Measurements from ENCODE around the gene NACC1.

NACC1 gene

DNA sequence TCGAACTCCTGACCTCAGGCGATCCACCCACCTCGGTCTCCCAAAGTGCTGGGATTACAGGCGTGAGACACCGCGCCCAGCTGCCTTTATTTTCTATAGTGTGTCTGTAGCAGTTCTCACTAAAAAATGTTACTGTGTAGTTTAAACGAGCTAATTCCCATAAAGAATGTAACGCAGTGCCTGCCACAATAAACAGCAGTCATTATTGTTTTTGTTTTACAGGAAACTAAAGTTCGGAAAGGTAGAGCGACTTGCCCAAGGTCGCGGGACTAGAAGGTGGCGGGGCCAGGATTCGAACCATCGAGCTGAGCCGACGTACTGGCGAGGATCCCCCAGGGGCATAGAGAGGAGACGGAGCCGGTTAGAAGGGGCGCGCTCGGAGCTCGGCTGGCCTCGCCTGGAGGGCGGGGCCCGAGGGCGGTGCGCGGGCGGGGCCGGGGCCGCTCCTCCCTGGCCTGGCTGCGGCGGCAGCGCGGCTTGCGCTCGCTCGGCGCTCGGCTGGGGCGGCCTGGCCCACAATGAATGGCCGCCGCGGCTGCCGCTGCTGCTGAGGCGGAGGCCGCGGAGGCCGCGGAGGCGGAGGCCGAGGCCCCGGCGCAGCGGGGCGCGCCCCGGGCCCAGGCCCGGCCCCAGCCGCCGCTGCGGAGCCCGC, at the start of gene NACC1:
Gene NACC1, plus strand, starts transcription at position 493 of the 652 bp plus-strand sequence. CDS start 16,944 bp downstream, outside the sequence.
- DNase-seq: peak; percentile 97

DNA sequence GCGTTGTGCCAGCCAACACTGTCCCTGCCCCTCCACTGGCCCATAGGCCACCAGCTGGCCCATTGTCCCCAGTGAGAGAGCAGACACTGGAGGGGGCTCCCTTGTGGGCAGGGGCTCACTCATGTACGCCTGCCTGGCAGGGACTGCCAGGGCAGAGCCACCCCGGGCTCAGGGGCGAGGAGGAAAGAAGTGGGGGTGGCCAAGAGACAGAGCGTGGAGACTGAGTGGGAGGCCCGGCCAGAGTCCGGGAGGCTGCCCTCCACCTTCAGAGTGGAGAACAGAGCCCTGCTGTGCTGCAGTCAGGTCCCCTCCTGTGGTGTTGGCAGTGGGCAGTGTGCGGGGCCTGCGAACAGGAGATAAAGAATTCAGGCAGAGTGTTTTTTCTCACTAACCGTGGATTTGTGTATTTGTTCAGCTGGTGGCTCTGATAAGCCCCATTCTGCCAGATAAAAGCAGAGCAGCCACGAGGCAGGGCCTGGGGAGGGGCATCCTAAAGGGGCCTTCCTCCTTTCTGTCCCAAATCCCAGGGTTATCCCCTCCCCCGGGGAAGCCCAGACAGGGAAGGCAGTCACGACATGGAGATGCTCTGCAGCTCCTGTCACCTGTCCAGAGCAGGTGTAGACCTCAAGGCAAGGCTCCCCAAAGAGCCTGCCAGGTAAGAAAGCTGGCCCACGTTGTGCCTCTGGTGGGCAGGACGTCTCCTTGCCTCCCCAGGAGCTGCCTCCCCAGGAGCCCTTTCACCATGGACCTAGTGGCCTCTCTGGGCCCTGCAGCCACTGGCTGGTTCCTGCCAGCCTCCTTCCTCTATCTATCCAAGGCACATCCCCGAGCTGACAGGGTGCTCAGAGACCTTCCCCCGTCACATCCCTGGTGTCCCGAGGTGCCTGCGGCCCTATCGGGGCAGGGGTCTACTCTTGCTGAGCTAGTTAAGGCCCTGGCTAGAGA, 48.4 kb upstream of the NACC1 start:
- no peak for DNase-seq

DNA sequence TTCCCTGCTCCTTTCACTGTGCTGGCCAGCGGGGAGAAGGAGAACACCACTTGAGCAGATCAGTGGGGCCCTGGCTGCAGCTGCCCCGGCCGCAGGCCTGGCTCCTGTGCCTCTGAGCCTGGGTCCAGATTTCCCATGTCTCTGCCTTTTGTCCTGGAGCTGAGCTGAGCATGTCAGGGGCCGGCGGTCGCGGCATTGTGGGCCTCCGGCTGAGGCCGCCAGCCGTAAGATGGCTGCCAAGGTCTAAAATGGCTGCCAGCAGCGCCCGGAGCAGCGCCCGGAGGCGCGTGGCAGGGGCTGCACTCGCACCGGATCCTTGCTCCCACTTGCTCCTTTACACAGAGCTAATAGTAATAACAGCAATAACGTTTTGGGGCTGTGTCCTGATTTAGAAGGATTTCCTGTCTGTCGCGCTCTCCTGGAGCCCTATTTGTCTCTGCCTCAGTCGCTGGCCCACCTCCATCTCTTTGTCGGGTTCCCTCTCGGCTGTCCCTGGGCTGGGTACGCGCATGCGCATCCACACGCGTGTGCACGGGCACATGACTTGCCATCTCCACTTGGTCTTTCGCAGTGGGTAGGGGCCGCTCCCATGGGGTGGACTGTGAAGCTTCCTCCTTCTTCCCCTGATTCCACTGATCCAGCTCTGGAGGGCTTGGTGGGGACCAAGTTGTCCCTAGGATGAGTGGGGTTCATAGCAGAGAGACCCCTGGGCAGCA, 47.5 kb upstream of the NACC1 start:
- no peak for DNase-seq

DNA sequence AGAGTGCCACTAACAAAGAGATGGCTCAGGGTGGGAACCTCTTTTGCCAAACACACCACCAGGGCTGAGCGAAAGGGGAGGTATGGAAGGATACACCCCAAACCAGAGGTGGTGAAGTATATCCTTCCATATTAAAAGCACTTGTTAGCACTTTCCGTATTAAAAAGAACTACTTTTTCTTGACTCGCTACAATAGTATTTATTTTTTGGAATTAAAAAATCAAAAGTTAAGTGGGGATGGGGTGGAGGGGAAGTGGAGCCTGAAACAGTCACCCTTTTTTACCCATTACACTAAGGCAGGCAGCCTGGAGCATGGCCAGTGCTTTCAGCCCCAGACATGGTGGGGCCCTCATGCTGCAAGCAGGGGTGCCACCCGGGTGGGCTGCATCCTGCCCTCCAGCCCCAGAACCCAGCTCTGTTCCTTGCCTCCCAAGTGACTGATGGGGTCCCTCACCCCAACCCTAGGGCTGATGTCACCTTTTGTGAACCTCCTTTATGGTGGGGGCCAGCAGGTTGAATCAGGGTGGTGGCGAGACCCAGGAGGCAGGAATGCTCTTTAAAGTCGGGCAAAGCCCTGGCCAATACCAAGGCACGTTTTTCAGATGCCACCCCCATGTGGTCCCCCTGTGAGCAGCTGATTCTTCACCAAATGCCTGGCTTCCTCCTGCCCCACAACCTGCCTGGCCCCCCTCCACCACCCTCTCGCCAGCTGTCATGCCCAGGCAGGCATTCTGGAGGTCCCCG, 46.4 kb upstream of the NACC1 start:
- DNase-seq: no peak

DNA sequence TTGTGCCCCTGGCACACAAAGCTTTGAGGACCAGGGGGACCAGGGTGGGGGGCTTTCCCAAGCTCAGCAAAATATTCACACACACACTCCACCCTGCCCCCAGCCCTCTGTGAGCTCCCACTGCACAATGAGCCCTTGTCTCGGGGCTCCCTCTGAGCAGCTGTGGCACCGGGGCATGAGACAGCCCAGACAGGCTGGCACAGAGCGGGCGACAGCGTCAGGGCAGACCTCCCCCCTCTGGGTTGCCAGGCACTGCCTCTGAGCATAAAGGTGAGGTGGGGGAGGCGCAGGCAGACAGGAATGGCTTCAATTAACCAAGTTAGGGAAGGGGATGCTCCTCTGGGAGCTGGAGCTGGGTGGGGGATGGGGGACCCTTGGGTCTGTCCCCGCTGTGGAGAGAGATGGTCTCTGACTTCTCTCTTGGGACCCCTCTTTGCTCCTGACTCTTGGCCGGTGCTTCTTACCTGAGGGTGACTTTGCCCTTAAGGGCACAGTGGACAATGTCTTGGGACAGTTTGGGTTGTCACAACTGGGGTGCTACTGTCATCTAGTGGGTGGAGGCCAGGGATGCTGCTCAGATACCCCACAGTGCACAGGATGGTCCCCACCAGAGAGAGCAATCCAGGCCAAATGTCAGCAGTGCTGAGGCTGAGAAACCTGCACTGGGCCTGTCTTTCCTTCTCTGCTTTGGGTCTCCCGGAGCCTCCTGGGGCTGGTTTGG, 45.7 kb upstream of the NACC1 start:
- no peak for DNase-seq

DNA sequence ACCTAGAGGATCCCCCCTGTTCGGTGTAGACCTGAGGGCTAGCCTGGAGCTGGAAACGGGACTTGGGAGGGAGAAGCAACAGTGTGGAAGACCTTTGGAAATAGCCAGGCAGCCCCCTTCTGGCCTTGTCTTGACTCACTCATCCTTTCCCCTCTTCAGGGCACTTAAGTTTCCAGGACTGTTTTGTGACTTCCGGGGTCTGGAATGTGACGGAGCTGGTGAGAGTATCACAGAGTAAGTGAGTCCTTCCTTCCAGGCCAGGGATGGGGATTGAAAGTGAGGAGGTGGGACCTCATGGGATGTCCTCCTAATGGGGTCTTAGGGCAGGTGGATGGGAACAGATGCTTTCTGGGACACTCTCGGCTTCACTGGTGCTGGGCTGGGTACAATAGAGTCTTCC, 44.8 kb upstream of the NACC1 start:
- no peak for DNase-seq

DNA sequence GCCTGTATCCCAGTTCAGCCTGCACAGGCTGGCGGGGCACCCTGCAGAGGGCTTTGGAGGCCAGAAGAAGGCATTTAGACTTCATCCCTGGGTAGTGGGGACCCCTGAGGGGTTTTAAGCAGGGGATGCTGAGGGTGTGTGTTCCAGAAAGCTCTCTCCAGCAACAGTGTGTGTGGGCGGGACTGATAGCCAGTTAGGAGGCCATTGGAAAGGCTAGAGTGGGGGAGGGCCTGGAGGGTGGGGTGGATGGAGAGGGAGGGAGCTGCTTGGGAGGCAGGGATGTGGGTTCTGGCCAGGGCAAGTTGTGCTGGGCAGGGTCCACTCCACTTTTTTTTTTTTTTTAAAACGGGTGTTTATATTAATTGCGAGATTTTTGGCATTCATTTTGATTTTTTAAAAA, 43.7 kb upstream of the NACC1 start:
- no peak for DNase-seq

DNA sequence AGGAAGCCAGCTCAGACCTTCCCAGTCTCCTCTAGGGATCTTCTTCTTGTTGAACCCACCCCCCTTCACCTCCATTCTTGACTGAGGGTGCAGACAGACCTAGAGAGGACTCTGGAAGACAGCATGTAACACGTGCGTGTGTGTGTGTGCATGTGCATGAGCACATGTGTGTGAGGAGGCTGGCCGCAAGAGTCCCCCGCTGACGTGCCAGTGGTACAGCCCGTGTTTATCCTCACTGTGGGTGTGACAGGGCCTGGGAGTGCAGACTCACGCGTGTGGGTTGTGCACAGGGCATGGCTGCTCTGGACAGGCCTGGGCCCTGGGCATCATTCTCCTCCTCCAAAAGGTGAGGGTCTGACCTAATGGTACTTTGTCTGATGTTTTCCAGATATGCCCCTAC, 41.7 kb upstream of the NACC1 start:
- no peak for DNase-seq

DNA sequence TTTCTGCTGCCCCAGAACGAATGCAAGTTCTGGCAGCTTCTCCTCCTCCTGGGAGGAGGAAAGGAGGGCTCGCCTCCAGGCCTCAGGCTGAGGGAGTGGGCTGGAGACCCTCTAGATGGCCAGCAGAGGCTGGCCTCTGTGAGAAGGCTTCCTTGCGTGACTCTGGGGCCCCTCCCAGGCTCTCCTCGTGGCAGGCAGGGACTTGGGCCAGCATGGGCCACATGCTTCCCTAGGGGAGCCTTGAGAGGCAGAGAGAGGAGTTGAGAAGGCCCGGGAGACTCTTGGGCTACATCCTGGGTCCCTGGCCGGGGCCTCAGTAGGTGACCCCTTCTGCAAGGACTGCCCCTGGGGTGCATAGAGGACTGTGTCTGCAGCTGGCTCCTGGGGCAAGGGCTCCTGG, 41.3 kb upstream of the NACC1 start:
- no peak for DNase-seq

DNA sequence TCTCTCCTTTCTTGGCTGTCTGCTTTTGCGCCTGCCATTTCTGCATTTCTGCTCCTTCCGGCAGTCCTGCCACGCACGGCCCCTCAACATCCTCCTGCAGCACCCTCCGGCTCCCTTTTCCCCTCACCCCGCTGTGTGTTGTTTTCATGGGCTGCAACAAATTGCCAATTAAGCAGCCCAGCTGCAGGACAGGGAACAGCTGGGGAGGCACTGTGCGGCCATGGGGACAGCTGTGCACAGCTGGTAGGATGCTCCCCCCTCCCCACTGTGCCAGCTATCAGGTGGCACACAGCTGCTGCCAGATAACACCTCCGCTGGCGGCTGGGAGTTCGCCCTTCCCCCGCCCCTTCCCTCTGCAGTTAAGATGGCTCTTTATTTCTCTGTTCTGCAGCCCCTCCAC, 40.8 kb upstream of the NACC1 start:
- no peak for DNase-seq

DNA sequence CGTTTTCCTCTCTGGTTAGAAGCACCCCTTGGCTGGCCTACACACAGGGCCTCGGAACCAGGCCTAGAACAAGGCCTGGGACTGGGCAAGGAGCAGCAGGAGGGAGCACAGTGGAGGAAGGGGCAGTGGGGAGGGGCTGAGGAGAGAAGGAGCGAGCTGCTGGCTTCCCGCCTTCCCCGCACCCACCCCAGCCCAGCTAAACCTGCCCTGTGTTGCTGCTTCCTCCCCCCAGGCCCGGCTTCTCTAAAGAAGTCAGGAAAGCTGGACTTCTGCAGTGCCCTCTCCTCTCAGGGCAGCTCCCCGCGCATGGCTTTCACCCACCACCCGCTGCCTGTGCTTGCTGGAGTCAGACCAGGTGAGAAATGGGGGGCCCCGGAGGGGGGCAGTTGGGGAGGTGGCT, 39.7 kb upstream of the NACC1 start:
- DNase-seq: no peak

DNA sequence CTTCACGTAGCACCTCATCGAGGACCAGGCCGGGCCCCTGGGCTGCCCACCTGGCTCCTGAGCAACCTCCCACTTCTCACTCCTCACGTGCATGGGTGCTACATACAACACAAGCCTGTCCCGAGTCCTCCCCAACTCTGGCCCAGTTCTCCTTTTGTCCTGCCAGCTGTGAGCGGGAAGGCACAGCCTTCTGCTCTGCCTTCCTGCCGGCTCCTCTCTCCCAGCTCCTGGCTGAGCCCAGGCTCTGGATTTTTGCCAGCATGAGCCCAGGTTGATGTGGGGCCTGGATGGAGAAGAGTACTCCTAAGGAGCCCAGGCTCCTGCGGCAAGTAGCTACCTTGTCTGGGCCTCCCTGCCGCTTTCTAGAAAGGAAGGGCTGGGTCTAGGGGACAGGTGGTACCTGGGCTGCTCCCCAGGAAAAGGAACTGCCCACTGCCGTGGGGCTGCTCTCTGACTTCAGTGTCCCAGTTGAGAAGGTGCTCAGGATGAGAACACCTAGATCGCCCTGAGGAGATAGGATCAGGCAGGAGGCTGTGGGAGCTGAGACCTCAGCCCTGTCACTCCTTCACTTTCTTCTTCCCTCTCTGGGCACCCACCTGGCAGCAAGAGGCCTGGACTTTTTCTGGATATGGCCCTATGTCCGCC, 39.0 kb upstream of the NACC1 start:
- DNase-seq: peak; percentile 32

DNA sequence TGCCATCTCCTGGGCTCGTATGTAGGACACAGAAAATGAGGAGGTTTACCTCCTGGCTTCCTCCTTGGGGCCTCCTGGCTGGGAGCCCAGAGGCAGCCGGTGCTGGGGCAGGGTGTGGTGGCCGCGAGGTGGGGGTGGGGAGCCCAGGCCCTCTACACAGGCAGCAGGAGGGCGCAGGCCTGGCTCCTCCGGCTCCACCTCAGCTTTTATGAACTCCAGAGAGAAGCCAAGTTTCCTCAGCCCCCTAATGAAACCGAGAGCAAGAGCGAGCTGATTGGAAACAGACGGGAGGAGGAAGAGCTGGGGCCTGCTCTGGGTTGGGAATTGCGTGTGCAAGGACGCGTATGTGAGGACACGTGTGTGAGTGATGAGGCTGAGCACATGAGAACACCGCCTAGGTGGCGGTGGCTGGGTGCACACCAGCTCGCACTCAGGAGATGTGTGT, 38.5 kb upstream of the NACC1 start:
- peak; percentile 58 for DNase-seq

DNA sequence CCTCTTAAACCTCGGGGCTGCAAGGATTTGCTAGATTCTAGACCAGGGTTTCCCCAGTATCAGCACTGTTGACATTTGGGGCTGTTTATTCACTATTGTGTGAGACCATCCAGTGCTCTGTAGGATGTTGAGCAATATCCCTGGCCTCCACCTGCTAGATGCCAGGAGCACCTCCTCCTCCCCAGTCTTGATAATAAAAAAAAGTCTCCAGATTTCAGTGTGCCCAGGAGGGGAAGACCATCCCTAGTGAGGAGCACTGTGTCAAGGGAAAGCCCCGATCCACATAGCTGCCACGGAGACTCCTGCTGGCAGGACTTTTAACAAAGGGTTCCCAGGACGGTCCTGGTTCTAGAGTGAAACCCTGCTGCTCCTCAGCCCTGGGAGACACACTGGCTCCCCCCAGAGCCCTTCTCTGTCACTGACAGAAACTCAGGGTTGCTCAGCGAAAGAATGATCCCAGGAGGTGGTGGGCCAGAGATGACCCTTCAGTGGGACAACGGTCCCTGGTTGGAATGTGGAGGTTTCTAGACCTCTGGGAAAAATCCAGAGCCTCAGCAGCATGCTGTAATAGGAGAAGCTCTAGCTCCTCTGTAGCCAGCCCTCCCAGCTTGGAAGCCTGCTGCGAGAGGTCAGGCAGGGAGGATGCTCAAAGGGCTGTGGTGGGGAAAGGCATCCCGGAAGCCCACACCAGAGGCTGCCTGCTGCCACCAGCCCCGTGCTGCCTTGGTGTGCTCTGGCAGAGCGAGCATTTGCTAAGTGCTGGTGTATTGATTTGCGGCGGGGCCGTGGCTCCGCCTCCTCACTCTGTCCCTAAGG, 35.7 kb upstream of the NACC1 start:
- peak; percentile 80 for DNase-seq

DNA sequence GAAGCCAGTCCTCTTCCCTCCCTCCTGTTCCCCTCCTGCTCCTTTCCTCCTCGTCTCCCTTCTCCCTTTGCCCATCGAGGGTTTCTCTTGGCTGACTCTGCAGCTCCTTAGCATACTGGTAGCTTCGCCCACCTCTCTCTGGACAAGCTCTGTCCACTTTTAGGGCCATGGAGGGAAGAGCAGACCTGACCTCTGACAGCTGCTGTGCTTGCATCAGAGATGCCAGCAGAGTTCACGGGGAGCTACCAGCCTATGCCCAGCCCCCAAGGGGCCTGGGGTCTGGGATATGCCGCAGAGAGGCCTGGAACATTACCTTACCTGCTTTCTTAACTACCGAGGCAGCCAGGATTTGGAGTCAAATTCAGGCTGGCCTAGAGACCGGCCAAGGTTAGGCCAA, 35.1 kb upstream of the NACC1 start:
- no peak for DNase-seq

DNA sequence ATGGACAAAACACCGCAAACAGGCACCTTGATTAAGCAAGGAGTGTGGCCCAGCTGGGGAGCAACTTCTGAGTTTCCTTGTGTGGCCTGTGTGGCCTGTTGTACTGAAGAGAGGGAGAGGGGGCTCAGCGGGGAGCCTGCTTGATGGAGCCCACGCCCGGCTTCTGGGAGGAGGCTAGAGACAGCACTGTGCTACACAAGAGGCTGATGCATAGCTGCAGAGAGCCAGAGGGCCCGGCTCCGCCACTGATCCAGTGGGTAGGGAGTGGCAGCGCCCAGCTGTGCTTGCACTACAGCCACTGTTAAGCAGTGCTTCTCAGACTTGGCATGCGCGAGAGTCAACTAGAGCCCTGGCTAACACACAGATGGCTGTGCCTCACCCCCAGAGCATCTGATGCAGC, 34.4 kb upstream of the NACC1 start:
- no peak for DNase-seq

DNA sequence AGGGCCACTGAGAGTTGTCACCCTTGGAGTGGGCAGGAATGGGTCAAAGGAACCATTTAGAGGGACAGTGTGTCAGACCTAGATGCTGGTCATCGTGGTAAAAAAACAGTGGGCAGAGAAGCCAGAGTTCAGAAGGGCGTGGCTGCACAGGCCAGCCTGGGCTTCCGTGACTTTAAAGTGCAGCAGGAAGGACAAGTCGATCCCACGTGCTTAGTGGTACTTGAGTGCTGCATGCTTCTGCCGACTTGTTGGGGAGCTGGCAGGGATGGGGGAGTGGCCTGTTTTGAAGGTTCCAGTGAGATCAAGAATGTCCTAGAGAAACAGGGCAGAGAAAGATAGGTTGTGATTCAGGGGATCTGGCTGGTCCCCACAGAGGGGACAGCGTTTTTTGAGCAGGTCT, 32.4 kb upstream of the NACC1 start:
- DNase-seq: no peak

DNA sequence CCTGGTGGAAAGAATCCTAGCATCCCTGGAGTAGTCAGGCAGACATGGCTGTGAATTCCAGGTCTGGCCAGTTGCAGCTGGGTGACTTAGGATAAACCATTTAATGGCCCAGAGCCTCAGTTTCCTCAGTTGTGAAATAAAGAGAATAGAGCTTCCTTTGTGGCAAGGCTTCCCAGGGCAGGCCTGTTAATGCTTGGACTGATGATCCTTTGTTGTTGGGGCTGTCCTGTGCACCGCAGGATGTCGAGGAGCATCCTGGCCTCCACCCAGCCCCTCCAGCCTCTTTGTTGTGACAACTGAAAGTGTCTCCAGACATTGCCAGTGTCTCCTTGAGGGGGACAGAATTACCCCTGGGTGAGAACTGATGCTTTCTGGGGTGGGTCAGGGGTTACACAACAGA, 31.7 kb upstream of the NACC1 start:
- DNase-seq: no peak

DNA sequence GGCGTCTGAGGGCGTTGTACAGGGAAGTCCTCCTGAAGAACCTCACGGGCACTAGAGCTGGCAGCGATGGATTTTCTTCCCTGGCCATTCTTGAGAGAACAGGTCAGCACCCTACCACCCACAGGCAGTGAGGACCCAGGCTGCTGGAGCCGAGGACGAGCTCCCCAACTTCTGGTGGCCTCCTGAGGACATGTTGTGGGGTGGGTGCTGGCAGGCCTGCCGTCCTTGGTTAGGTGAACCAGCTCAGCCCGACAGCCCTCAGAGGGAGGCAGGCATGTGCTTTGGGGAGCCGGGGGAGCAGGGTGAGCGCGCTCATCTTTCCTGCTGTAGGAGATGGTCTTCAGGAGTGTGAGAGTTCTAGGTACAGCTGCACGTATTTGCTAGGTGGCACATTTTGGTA, 30.8 kb upstream of the NACC1 start:
- DNase-seq: no peak

DNA sequence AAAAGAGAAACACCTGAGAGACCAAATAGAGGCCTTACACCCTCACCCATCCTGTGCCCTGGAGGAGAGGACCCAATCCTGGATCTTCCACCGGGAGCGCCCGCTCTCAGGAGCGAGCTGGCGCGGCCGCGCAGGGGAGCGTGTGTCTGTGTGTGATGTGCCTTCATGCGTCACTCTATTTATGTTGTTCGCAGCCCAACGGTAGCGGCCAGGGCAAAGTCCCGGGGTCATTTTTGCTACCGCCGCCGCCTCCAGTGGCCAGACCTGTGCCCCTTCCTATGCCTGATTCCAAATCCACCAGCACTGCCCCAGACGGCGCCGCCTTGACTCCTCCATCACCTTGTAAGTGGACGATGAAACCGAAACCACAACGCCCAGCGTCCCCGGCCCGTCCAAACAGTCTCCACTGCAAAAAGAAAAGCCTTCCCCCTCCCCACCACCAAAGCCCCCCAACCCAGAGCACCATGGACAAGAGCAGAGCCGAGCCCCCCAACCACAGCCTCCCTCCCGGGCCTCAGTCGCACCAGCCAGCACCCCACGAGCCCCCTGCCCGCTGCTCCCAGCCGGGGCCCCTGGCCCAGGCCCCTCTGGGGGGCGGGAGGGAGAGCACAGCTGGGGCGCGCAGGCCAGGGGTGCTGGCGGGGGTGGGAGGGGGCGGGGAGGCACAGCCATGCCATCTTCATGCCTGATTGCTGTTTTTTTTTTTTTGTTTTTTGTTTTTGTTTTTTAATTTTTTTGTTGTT, 30.1 kb upstream of the NACC1 start:
- no peak for DNase-seq
